ENCODE results near the gene TTC13.

Gene TTC13

GRCh38 chr1:230937371-230937770, 41.3 kb downstream of the TTC13 start:
- H3K4me3 ChIP-seq (ENCODE audit: low read depth, low read length), result no peak overlapping the region
- no peak for TF ChIP-seq CTCF (IDR thresholded peaks at IDR 0.05; ENCODE audit: insufficient read depth, low read depth, low read length, missing control alignments)
- no peak for DNase-seq (ENCODE audit: low read depth)

GRCh38 chr1:230936475-230936874, 42.2 kb downstream of the TTC13 start:
- no peak for TF ChIP-seq CTCF (IDR thresholded peaks at IDR 0.05; ENCODE audit: insufficient read depth, low read depth, low read length, missing control alignments)
- no peak for DNase-seq (ENCODE audit: low read depth)
- no peak overlapping the region for H3K4me3 ChIP-seq (ENCODE audit: low read depth, low read length)

- no peak overlapping the region for H3K4me3 ChIP-seq (ENCODE audit: low read depth, low read length)
- no peak for TF ChIP-seq CTCF (IDR thresholded peaks at IDR 0.05; ENCODE audit: insufficient read depth, low read depth, low read length, missing control alignments)
- no peak for DNase-seq (ENCODE audit: low read depth)
Observed at GRCh38 chr1:230935852-230936251, 42.8 kb downstream of the TTC13 start.

GRCh38 chr1:230930986-230931385, 47.7 kb downstream of the TTC13 start:
- no peak overlapping the region for H3K4me3 ChIP-seq (ENCODE audit: low read depth, low read length)
- no peak for DNase-seq (ENCODE audit: low read depth)
- TF ChIP-seq CTCF (IDR thresholded peaks at IDR 0.05; ENCODE audit: insufficient read depth, low read depth, low read length, missing control alignments), result no peak

- TF ChIP-seq CTCF (IDR thresholded peaks at IDR 0.05; ENCODE audit: insufficient read depth, low read depth, low read length, missing control alignments), result no peak
- no peak for DNase-seq (ENCODE audit: low read depth)
Observed at GRCh38 chr1:230926182-230926581, 52.5 kb downstream of the TTC13 start.

GRCh38 chr1:230925608-230926007, 53.1 kb downstream of the TTC13 start:
- no peak overlapping the region for H3K4me3 ChIP-seq (ENCODE audit: low read depth, low read length)
- TF ChIP-seq CTCF (IDR thresholded peaks at IDR 0.05; ENCODE audit: insufficient read depth, low read depth, low read length, missing control alignments), result no peak
- no peak for DNase-seq (ENCODE audit: low read depth)

More at GRCh38 chr1:230926182-230926581, 52.5 kb downstream of the TTC13 start:
- no peak overlapping the region for H3K4me3 ChIP-seq (ENCODE audit: low read depth, low read length)

GRCh38 chr1:230923176-230923575, 55.5 kb downstream of the TTC13 start:
- no peak for DNase-seq (ENCODE audit: low read depth)
- no peak for TF ChIP-seq CTCF (IDR thresholded peaks at IDR 0.05; ENCODE audit: insufficient read depth, low read depth, low read length, missing control alignments)
- no peak overlapping the region for H3K4me3 ChIP-seq (ENCODE audit: low read depth, low read length)
